HG03066 (cell line): ENCODE data around the gene ZNF823.
"Not testable (repeated sequence)": the region's sequence is repeated elsewhere in the genome, so short reads cannot be mapped to it uniquely, and the experiment has no call there.

Source experiments
- ATAC-seq: cut with Tn5 transposase; IDR thresholded peaks from one replicate; pipeline ENCODE4 v1.9.1; 2021; ENCODE audit warnings: low read depth; ENCODE audit not compliant: unreplicated experiment

Gene ZNF823

DNA sequence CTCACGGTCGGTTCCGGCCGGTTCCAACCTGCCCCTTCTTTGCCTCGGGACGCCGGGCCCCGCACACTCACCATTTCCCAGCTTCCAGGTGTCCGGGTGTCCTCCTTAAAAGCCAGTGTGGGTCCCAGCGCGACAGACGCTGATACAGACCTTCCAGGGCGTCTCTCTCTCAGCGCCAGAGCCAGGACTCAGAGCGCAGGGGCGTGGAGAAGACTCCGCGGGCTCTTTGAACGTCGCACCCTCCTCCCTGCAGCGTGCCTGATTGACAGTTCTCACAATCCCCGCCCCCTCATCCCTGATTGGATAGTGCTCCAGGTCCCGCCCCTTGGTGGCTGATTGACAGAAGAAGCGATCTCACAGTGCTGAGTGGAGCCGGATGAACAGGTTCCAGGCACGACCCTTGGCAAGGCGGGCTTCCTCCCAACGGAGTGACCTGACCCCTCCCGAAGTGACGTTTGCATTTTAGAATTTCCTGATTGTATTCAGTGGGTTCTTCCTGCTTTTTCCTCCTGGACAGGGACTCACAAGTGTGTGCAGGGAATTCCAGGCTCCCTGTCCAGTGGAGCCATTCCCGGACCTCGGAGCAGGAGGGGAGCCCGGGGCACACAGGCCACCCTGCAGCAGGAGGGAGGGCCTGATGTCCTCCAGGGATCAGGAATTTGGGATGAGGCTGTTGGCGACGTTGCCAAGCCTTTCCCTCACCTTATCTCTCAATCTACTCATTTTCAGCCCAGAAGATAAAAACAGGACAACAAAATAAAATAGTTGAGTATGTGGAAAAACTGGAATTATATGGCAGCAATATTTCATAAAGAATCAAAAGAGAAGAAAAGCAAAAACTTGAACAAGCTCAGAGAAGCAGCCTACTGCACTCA is at the start of gene ZNF823:
Gene ZNF823 (minus strand): TSS at position 201 of the 875 bp plus-strand sequence. CDS start 127 bp downstream, at position 74.
- ATAC-seq: peak; percentile 91

DNA sequence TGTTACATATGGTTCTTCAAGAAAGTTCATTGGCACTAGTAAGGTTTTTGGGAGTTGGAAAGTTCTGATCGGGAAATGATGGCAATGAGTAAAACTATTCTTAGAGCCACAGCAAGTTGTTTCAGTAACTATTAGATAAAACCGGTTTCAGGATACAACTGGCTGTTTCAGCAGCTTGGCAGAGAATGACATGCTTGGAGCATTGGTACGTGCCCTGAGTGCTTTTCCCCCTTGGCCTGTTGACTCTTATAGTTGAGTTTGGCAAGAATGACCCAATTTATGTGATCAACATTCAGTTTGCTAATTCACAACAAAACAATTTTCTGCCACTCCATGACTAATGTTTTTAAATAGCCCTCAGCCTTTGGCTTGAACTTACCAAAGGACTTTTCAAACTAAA is 48.8 kb upstream of the ZNF823 start:
- ATAC-seq: no peak

- ATAC-seq: no peak
These were observed 45.6 kb upstream of the ZNF823 start for GRCh38 chr19:11784356-11784755.

DNA sequence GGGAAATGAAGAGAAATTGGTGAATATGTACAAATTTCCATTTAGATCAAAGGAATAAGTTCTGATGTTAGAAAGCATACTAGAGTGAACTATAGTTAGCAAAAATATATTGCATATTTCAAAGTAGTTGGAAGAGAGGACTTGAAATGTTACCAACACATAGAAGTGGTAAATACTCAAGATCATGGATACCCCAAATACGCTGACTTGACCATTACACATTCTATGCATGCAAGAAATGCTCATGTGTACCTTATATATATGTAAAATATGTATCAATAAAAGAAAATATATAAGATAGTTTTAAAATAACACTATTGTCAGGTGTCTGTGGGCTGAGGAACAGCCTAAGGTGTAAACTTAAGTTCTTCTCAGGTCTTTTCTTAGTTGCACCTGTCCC is 45.0 kb upstream of the ZNF823 start:
- no peak for ATAC-seq

DNA sequence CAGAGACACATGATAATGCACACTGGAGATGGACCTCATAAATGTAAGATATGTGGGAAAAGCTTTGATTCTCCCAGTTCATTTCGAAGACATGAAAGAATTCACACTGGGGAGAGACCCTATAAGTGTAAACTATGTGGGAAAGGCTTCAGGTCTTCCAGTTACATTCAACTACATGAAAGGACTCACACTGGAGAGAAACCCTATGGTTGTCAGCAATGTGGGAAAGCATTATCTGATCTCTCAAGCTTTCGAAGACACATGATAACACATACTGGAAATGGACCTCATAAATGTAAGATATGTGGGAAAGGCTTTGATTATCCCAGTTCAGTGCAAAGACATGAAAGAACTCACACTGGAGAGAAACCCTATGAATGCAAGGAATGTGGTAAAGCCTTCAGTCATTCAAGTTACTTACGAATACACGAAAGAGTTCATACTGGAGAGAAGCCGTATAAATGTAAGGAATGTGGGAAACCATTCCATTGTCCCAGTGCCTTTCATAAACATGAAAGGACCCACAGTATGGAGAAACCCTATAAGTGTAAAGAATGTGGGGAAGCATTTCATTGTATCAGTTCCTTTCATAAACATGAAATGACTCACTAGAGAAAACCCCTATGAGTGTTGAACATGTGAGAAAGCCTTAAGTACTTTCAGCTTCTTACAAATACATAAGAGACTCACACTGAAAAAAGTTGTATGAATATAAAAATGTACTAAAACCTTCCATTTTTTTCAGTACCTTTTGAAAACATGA is 42.7 kb upstream of the ZNF823 start:
- no peak for ATAC-seq

GRCh38 chr19:11780431-11781020 is 41.8 kb upstream of the ZNF823 start:
- no peak for ATAC-seq

DNA sequence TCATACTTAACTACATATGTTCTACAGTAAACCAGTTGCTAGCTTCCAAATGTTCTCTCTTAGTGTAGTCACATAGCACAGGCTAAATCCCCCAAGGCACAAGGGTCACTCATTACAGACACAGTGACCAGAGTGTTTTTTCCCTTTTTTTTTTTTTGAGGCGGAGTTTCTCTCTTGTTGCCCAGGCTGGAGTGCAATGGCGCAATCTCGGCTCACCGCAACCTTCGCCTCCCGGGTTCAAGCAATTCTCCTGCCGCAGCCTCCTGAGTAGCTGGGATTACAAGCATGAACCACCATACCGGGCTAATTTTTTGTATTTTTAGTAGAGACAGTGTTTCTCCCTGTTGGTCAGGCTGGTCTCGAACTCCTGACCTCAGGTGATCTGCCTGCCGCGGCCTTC is 37.9 kb upstream of the ZNF823 start:
- not testable (repeated sequence) for ATAC-seq

GRCh38 chr19:11771520-11771919 is 32.8 kb upstream of the ZNF823 start:
- not testable (repeated sequence) for ATAC-seq

GRCh38 chr19:11769995-11770394 is 31.2 kb upstream of the ZNF823 start:
- ATAC-seq: no peak

- no peak for ATAC-seq
These were observed 28.9 kb upstream of the ZNF823 start for GRCh38 chr19:11767633-11768133.

DNA sequence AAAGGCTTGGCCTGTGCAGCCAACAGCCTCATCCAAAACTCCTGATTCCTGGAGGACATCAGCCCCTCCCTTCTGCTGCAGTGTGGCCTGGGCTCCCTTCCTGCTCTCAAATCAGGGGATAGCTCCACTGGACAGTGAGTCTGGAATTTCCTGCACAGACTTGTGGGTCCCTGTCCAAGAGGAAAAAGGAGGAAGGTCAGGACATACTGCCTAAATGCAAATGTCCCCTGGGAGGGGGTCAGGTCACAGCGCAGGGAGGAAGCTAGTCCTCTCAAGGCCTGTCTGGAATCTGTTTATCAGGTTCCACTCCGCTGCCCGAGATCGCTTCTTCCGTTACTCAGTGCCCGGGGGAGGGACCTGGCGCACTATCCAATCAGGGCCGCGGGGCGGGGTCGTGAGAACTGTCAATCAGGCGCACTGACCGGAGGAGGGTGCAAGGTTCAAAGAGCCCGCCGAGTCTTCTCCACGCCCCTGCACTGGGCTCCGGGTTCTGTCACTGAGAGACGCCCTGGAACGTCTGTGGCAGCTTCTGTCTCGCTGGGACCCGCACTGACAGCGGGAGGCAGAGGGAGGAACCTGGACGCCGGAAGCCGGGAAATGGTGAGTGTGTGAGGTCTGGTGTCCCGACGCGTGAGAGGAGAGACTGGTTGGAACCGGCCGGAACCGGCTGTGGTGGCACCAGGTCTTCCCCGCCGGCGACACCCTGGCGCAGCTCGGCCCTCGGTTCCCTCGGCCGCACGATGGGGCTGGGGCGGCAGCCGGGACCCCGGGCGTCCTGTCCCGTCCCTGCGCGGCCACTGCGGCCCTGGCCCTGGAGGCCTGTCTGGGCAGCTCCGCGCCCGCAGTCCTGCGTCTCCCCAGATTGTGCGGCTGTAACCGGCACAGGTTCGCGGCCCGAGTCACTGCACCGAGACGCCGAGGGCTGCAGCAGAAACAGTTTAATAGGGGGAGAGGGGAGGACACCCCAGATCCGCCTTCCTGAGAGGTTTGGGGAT is 28.1 kb upstream of the ZNF823 start, which contains the start of gene ZNF441:
Gene ZNF441 (plus strand): TSS at position 404 of the 995 bp plus-strand sequence. CDS start 194 bp downstream, at position 598.
- ATAC-seq: peak; percentile 90

DNA sequence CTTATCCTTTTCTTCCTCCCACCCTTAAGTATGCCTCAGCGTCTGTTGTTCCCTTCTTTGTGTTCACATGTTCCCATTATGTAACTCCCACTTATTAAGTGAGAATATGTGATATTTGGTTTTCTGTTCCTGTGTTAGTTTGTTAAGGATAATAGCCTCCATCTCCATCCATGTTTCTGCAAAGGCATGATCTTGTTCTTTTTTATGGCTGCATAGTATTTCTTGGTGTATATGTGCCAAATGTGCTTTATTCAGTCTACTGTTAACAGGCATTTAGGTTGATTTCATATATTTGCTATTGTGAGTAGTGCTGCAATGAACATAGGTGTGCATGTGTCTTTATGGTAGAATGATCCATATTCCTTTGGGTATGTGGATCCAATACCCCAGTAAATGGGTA is 24.9 kb upstream of the ZNF823 start:
- no peak for ATAC-seq

GRCh38 chr19:11763117-11763516 is 24.4 kb upstream of the ZNF823 start:
- ATAC-seq: no peak

DNA sequence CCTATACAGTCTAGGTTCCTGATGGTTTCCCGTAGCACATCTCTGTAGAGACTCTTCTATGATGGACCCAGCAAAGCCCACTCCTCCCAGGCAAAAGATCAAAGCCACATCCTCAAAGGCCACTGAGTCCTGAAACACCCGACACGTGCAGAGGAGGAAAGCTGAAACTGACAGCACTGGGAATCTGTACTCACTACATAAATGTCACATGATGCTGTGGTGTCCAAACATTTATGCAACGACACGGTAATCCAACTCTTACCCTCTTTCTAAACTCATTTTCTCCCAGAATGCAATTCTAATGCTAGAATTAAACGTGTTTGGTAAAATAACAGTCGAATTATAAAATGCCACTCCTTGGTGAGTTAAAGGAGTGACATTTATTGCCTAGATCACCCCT is 21.1 kb upstream of the ZNF823 start:
- ATAC-seq: no peak

DNA sequence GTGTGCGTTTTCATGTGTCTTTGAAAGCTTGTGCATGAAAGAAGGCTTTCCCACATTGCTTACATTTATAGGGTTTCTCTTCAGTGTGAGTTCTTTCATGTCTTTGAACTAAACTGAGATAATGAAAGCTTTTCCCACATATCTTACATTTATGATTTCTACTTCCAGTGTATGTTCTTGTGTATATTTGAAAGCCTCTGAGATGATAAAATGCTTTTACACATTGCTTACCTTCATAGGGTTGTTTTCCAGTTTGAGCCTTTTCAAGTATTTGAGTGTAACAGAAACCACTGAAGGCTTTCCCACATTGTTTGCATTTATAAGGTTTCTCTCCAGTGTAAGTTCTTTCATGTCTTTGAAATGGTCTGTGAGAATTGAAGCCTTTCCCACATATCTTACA is 18.2 kb upstream of the ZNF823 start:
- ATAC-seq: no peak

- ATAC-seq: no peak
These were observed 15.9 kb upstream of the ZNF823 start for GRCh38 chr19:11754663-11755062.

DNA sequence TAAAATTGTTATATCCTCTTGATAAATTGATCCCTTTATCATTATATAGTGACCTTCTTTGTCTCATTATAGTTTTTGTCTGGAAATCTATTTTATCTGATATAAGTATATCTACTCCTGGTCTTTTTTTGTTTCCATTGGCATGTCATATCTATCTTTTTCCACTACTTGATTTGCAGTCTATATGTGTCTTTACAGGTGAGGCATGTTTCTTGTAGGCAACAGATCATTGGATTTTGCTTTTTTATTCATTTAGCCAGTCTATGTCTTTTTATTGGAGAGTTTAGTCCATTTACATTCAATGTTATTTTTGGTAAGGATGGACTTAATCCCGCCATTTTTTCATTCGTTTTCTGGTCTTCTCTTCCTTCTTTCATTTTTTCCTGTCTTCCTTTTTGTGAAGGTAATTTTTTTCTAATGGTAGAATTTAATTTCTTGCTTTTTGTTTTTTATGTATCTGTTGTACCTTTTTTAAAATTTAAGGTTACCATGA is 13.5 kb upstream of the ZNF823 start:
- no peak for ATAC-seq

GRCh38 chr19:11749751-11750150 is 11.0 kb upstream of the ZNF823 start:
- no peak for ATAC-seq

DNA sequence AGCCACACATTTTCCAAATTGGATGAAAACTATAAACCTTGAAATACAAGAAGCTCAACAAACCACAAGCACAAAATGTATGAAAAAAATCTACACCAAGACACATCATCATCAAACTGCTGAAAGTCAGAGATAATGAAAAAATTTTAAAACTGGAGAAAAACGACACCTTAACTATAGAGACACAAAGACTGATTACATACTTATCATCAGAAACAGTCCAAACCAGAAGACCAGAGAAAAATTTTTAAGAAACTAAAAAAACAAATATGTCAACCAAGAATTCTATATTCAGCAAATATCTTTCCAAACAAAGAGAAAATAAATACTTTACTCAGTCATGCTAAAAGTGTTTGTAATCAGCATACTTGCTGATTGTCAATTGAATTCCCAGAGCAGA is 8.5 kb upstream of the ZNF823 start:
- no peak for ATAC-seq

GRCh38 chr19:11745869-11746268 is 7.1 kb upstream of the ZNF823 start:
- no peak for ATAC-seq
